Measurements from ENCODE around the gene CYP1B1.
"Not testable (repeated sequence)": the region's sequence is repeated elsewhere in the genome, so short reads cannot be mapped to it uniquely, and the experiment has no call there.

CYP1B1 gene

DNA sequence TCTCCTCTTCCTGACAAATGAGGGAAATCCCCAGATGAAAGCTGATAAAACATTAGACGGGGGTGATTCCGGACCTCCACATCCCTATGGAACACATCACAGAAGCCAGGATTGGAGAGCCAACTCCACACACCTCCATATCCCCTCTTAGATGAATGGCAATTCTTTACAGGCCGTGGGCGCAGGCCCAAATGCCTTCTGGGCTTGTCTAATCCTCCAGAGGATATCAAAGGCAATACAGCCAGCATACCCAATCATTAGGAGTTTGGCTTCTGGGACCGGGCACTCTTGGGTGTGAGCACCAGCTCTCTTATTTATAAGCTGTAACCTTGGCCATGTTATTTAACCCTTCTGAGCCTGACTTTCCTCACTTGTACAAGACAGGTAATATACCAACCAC is 15.0 kb upstream of the CYP1B1 start:
- H3K27ac ChIP-seq (ENCODE audit: low read length) = no peak overlapping the region
- no peaks in the 10 kb centered on the region for H3F3A ChIP-seq (ENCODE audit: insufficient read depth, low read length)
- H3K9me3 ChIP-seq (replicated peaks; ENCODE audit: insufficient read depth, low read length) = no peaks in the 10 kb centered on the region
- no peaks in the 10 kb centered on the region for H3K79me2 ChIP-seq (ENCODE audit: low read length)
- H3K9ac ChIP-seq (ENCODE audit: low read length) = no peak overlapping the region
- no peaks in the 10 kb centered on the region for H3K36me3 ChIP-seq (replicated peaks; ENCODE audit: insufficient read depth, low read length)
- H3K4me2 ChIP-seq (ENCODE audit: low read depth, low read length) = no peak overlapping the region
- H3K27me3 ChIP-seq (replicated peaks; ENCODE audit: insufficient read depth, low read length) = no peaks in the 10 kb centered on the region
- no peak overlapping the region for H2AFZ ChIP-seq (ENCODE audit: low read length)
- H3K4me1 ChIP-seq (ENCODE audit: low read length) = no peaks in the 10 kb centered on the region
- no peaks in the 10 kb centered on the region for H4K20me1 ChIP-seq (ENCODE audit: insufficient read depth, low read length)
- H3K9me2 ChIP-seq (replicated peaks; ENCODE audit: insufficient read depth, low read length) = no peaks in the 10 kb centered on the region
- no peak for TF ChIP-seq EZH2 (optimal IDR thresholded peaks at IDR 0.05; ENCODE audit: low read depth, low read length)
- TF ChIP-seq EZH2phosphoT487 (IDR thresholded peaks at IDR 0.05; ENCODE audit: low read length) = no peak
- TF ChIP-seq, protein P1, sequence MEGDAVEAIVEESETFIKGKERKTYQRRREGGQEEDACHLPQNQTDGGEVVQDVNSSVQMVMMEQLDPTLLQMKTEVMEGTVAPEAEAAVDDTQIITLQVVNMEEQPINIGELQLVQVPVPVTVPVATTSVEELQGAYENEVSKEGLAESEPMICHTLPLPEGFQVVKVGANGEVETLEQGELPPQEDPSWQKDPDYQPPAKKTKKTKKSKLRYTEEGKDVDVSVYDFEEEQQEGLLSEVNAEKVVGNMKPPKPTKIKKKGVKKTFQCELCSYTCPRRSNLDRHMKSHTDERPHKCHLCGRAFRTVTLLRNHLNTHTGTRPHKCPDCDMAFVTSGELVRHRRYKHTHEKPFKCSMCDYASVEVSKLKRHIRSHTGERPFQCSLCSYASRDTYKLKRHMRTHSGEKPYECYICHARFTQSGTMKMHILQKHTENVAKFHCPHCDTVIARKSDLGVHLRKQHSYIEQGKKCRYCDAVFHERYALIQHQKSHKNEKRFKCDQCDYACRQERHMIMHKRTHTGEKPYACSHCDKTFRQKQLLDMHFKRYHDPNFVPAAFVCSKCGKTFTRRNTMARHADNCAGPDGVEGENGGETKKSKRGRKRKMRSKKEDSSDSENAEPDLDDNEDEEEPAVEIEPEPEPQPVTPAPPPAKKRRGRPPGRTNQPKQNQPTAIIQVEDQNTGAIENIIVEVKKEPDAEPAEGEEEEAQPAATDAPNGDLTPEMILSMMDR (IDR thresholded peaks at IDR 0.05; ENCODE audit: low read length) = no peak
- no peak overlapping the region for H3K4me3 ChIP-seq (ENCODE audit: low read length)
- DNase-seq = no peak

DNA sequence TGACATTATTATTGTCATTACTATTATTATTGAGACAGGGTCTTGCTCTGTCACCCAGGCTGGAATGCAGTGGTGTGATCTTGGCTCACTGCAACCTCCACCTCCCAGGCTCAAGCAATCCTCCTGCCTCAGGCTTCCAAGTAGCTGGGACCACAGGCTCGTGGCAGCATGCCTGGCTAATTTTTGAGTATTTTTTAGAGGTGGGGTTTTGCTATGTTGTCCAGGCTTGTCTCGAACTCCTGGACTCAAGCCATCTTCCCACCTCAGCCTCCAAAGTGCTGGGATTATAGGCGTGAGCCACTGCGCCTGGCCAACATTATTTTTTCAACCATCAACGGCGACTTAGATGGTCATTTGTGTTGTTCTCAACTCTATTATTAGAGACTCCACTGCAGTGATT is 14.3 kb upstream of the CYP1B1 start:
- not testable (repeated sequence) for H4K20me1 ChIP-seq (ENCODE audit: insufficient read depth, low read length); H3K9me3 ChIP-seq (replicated peaks; ENCODE audit: insufficient read depth, low read length); DNase-seq; H3F3A ChIP-seq (ENCODE audit: insufficient read depth, low read length); H3K79me2 ChIP-seq (ENCODE audit: low read length); H3K27ac ChIP-seq (ENCODE audit: low read length); H3K36me3 ChIP-seq (replicated peaks; ENCODE audit: insufficient read depth, low read length); H3K27me3 ChIP-seq (replicated peaks; ENCODE audit: insufficient read depth, low read length); H3K4me3 ChIP-seq (ENCODE audit: low read length); H3K4me1 ChIP-seq (ENCODE audit: low read length); H3K4me2 ChIP-seq (ENCODE audit: low read depth, low read length); H2AFZ ChIP-seq (ENCODE audit: low read length); H3K9ac ChIP-seq (ENCODE audit: low read length); H3K9me2 ChIP-seq (replicated peaks; ENCODE audit: insufficient read depth, low read length)

DNA sequence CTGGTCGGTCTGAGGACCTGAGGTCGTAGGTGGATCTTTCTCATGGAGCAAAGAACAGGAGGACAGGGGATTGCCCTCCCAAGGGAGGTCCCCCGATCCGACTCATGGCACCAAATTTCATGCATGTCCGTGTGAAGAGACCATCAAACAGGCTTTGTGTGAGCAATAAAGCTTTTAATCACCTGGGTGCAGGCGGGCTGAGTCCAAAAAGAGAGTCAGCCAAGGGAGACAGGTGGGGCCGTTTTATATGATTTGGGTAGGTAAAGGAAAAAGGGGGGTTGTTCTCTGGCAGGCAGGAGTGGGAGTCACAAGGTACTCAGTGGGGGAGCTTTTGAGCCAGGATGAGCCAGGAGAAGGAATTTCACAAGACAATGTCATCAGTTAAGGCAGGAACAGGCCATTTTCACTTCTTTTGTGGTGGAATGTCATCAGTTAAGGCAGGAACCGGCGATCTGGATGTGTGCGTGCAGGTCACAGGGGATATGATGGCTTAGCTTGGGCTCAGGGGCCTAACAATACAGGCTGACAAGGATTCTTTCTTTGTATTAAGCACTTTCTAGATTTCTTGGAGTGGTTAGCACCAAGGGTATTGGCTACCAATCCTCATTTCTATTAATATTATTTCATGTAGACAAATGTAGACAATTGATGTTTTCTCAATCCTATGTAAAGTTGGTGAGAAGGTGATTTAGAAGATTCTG is 10.2 kb upstream of the CYP1B1 start:
- H3F3A ChIP-seq (ENCODE audit: insufficient read depth, low read length); H3K27me3 ChIP-seq (replicated peaks; ENCODE audit: insufficient read depth, low read length); H3K9ac ChIP-seq (ENCODE audit: low read length); H3K27ac ChIP-seq (ENCODE audit: low read length); H2AFZ ChIP-seq (ENCODE audit: low read length); H3K79me2 ChIP-seq (ENCODE audit: low read length); H3K4me1 ChIP-seq (ENCODE audit: low read length); DNase-seq; H4K20me1 ChIP-seq (ENCODE audit: insufficient read depth, low read length); H3K4me2 ChIP-seq (ENCODE audit: low read depth, low read length); H3K9me3 ChIP-seq (replicated peaks; ENCODE audit: insufficient read depth, low read length); H3K36me3 ChIP-seq (replicated peaks; ENCODE audit: insufficient read depth, low read length); H3K4me3 ChIP-seq (ENCODE audit: low read length); H3K9me2 ChIP-seq (replicated peaks; ENCODE audit: insufficient read depth, low read length): not testable (repeated sequence)

DNA sequence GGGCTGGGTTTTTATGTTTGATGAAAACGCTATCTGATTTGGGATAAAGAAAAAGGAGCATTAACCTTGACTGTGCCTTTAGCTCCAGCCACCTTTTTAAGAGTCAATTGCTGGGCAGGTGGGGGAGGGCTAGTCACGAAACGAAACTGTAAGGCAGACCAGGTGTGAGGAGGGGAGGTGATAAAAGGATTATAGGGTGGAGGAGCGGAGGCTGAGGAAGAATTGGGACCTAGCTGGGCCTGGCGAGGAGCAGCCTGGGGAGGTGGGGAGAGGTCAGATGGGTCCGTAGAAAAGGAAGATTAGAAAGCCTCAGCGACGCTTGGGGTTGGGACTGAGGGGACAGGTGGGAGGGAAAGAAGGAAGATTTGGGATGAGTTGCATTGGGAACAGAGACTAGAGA is 8.6 kb upstream of the CYP1B1 start:
- not testable (repeated sequence) for H3K9me3 ChIP-seq (replicated peaks; ENCODE audit: insufficient read depth, low read length); H3K27ac ChIP-seq (ENCODE audit: low read length); H3K4me1 ChIP-seq (ENCODE audit: low read length); H3F3A ChIP-seq (ENCODE audit: insufficient read depth, low read length); H3K9ac ChIP-seq (ENCODE audit: low read length); H3K4me2 ChIP-seq (ENCODE audit: low read depth, low read length); H3K4me3 ChIP-seq (ENCODE audit: low read length); H3K79me2 ChIP-seq (ENCODE audit: low read length); H3K27me3 ChIP-seq (replicated peaks; ENCODE audit: insufficient read depth, low read length); H3K36me3 ChIP-seq (replicated peaks; ENCODE audit: insufficient read depth, low read length); DNase-seq; H2AFZ ChIP-seq (ENCODE audit: low read length); H4K20me1 ChIP-seq (ENCODE audit: insufficient read depth, low read length); H3K9me2 ChIP-seq (replicated peaks; ENCODE audit: insufficient read depth, low read length)

DNA sequence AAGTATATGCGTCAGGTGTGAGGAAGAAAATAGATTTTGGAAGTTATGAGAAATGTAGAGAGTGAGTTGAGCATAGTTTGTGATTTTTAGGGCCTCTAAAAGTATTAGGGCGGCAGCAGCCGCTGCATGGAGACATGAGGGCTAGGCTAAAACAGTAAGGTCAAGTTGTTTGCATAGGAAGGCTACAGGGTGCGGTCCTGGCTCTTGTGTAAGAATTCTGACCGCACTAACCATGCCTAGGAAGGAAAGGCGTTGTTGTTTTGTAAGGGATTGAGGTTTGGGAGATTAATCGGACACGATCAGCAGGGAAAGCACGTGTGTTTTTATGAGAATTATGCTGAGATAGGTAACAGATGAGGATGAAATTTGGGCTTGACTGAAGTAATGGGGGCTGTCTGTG is 6.8 kb upstream of the CYP1B1 start:
- not testable (repeated sequence) for H3K9me2 ChIP-seq (replicated peaks; ENCODE audit: insufficient read depth, low read length); H3F3A ChIP-seq (ENCODE audit: insufficient read depth, low read length); H3K4me2 ChIP-seq (ENCODE audit: low read depth, low read length); H3K27ac ChIP-seq (ENCODE audit: low read length); H3K9ac ChIP-seq (ENCODE audit: low read length); H3K4me3 ChIP-seq (ENCODE audit: low read length); H3K4me1 ChIP-seq (ENCODE audit: low read length); H3K79me2 ChIP-seq (ENCODE audit: low read length); H3K9me3 ChIP-seq (replicated peaks; ENCODE audit: insufficient read depth, low read length); H3K36me3 ChIP-seq (replicated peaks; ENCODE audit: insufficient read depth, low read length); DNase-seq; H3K27me3 ChIP-seq (replicated peaks; ENCODE audit: insufficient read depth, low read length); H2AFZ ChIP-seq (ENCODE audit: low read length); H4K20me1 ChIP-seq (ENCODE audit: insufficient read depth, low read length)
